ENCODE measurements around the gene VAV1. TPM values are rescaled to one million over a fixed set of nuclear protein-coding genes. Genes with fewer than 3 reads are reported as not detected.

VAV1 gene
- total RNA-seq (ENCODE audit: unreplicated experiment), result not detected
- long read RNA-seq, result 0 reads

DNA sequence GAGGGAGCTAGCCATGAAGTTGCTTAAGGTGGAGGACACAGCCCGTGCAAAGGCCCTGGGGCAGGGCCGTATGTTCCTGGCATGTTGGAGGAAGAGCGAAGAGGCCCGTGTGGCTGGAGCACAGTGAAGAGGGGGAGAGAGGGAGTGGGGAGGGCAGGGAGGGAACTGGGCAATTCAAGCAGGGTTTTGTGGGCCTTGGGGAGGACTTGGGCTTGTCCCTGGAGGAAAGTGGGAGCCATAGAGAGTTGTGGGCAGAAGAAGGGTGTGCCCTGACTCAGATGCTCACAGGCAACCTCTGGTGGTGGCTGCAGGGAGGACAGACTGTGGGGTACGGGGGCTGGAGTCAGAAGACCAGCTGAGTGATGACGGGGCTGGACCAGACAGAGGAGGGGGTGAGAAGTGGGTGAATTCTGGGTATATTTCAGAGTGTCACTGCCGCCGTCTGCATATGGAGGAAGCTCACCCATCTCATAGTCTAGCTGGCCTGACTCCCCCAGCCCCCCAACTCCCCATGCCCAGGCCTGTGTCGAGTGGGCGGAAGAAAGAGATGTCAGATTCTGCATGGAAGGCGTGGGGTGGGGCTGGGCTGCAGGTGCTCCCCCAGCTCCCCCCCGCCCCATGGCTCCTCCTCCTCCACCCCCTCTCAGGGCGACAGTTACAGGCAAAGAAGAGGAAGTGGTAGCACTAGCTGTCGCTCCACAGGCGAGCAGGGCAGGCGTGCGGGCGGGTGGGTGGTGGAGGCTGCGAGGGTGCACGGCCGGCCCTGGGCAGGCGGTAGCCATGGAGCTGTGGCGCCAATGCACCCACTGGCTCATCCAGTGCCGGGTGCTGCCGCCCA is at the start of gene VAV1:
VAV1 (plus strand) TSS at position 681 of the 838 bp plus-strand sequence; CDS start at position 781, 100 bp downstream.
- TF ChIP-seq, protein P1, sequence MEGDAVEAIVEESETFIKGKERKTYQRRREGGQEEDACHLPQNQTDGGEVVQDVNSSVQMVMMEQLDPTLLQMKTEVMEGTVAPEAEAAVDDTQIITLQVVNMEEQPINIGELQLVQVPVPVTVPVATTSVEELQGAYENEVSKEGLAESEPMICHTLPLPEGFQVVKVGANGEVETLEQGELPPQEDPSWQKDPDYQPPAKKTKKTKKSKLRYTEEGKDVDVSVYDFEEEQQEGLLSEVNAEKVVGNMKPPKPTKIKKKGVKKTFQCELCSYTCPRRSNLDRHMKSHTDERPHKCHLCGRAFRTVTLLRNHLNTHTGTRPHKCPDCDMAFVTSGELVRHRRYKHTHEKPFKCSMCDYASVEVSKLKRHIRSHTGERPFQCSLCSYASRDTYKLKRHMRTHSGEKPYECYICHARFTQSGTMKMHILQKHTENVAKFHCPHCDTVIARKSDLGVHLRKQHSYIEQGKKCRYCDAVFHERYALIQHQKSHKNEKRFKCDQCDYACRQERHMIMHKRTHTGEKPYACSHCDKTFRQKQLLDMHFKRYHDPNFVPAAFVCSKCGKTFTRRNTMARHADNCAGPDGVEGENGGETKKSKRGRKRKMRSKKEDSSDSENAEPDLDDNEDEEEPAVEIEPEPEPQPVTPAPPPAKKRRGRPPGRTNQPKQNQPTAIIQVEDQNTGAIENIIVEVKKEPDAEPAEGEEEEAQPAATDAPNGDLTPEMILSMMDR (IDR thresholded peaks at IDR 0.05; ENCODE audit: partially characterized antibody, unreplicated experiment), result no peak
- peaks cover 10% of the 10 kb centered on the region for H3K27me3 Mint-ChIP-seq (ENCODE audit: unreplicated experiment)
- no peak within 1 kb of the TSS for H3K27ac Mint-ChIP-seq (ENCODE audit: unreplicated experiment)
- H3K9me3 Mint-ChIP-seq (ENCODE audit: unreplicated experiment), result peaks cover 8% of the 10 kb centered on the region
- H3K36me3 Mint-ChIP-seq (ENCODE audit: unreplicated experiment), result peaks cover 4% of the 10 kb centered on the region
- H3K4me3 Mint-ChIP-seq (ENCODE audit: unreplicated experiment), result no peak within 1 kb of the TSS
- H3K4me1 Mint-ChIP-seq (ENCODE audit: low read depth, unreplicated experiment), result no peaks in the 10 kb centered on the region
- no peak for DNase-seq

DNA sequence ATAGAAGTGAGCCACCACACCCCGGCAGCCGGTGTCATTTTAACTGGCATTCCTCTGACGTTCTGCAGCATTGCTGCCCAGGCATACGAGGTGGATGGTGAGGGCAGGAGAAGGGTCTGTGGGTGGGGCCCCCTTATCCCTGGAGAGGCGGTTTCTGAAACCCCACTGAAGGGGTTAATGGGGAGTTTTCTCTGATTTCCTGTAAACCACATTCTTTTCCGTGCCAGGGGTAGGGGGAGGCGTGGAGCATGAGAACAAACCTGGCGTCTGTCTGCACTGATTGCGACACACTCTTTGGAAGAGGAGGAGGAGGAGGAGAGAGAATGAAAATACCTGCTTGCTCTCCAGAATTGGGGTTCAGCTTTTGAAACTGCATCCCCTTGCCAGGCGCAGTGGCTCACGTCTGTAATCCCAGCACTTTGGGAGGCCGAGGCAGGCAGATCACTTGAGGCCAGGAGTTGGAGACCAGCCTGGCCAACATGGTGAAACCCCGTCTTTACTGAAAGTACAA is 49.3 kb upstream of the VAV1 start:
- TF ChIP-seq, protein P1 (IDR thresholded peaks at IDR 0.05; ENCODE audit: partially characterized antibody, unreplicated experiment), result no peak
- Mint-ChIP-seq H3K9me3 (ENCODE audit: unreplicated experiment) (peaks cover 1% of the 10 kb centered on the region), H3K36me3 (ENCODE audit: unreplicated experiment) (no peaks in the 10 kb centered on the region), H3K4me3 (ENCODE audit: unreplicated experiment) (no peak overlapping the region), H3K27me3 (ENCODE audit: unreplicated experiment) (peaks cover 6% of the 10 kb centered on the region), H3K4me1 (ENCODE audit: low read depth, unreplicated experiment) (peaks cover 2% of the 10 kb centered on the region), H3K27ac (ENCODE audit: unreplicated experiment) (no peak overlapping the region)
- no peak for DNase-seq

DNA sequence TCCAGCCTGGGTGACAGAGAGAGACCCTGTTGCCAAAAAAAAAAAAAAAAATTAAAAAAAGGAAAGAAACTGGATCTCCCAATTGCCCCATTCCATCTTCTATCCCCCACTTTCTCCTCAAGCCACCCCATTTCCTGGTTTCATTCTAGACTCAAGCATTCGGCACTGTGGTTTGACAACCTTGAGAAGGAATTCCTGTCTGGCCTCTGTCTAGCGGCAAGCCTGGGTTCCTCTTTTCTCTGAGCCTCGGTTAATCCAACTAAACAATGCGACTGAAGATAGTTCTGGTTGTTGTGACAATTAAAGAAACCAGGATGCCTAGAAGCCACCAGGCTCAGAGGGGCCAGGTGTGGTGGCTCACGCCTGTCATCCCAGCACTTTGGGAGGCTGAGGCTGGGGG is 48.8 kb upstream of the VAV1 start:
- Mint-ChIP-seq H3K4me3 (ENCODE audit: unreplicated experiment) (no peak overlapping the region), H3K27ac (ENCODE audit: unreplicated experiment) (no peak overlapping the region), H3K36me3 (ENCODE audit: unreplicated experiment) (no peaks in the 10 kb centered on the region), H3K9me3 (ENCODE audit: unreplicated experiment) (peaks cover 1% of the 10 kb centered on the region), H3K27me3 (ENCODE audit: unreplicated experiment) (peaks cover 7% of the 10 kb centered on the region), H3K4me1 (ENCODE audit: low read depth, unreplicated experiment) (peaks cover 2% of the 10 kb centered on the region)
- TF ChIP-seq, protein P1 (IDR thresholded peaks at IDR 0.05; ENCODE audit: partially characterized antibody, unreplicated experiment), result no peak
- no peak for DNase-seq

DNA sequence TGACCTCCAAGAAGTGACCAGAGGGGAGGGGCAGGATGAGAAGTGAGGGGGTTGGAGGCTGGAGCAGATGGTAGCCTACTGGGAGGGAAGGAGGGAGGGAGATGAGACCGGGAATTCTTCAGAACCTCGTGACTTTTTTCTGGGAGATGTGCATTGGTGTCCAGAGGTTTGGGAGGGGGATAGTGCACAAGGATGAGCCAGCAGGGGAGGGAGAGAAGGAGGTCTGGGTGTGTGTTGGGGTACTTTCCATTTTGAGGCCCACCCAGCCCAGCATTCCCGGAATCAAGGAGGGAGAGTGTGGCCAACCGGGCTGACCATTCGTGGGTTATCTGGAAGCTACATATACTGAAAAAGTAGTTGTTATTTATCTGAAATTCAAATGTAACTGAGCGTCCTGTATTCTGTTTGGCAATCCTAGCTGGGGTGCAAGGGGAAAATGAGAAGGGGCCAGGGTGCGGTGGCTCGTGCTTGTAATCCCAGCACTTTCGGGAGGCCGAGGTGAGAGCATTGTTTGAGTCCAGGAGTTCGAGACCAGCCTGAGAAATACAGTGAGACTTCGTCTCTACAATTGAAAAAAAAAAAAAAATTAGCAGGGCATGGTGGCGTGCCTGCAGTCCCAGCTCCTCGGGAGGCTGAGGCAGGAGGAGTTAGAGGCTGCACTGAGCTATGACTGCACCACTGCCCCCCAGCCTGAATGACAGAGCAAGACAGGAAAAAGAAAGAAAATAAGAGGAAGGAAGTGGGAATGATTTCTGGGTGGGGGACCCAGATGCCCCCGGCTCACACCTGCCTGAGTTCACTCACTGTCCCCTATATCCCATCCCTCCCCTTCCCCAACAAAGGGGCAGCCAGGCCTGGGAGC is 47.6 kb upstream of the VAV1 start:
- H3K27ac Mint-ChIP-seq (ENCODE audit: unreplicated experiment), result no peak overlapping the region
- TF ChIP-seq, protein P1 (IDR thresholded peaks at IDR 0.05; ENCODE audit: partially characterized antibody, unreplicated experiment), result no peak
- H3K4me3 Mint-ChIP-seq (ENCODE audit: unreplicated experiment), result no peak overlapping the region
- DNase-seq, result no peak
- peaks cover 2% of the 10 kb centered on the region for H3K4me1 Mint-ChIP-seq (ENCODE audit: low read depth, unreplicated experiment)
- H3K9me3 Mint-ChIP-seq (ENCODE audit: unreplicated experiment), result peaks cover 1% of the 10 kb centered on the region
- H3K36me3 Mint-ChIP-seq (ENCODE audit: unreplicated experiment), result no peaks in the 10 kb centered on the region
- H3K27me3 Mint-ChIP-seq (ENCODE audit: unreplicated experiment), result peaks cover 3% of the 10 kb centered on the region
